ENCODE measurements around the gene PHLDB3. TPM values are rescaled to one million over a fixed set of nuclear protein-coding genes. Genes with fewer than 3 reads are reported as not detected.

Gene PHLDB3
- total RNA-seq, 1 experiment from 2014 or later: 8.5 TPM

- Histone ChIP-seq H3K27me3 (ENCODE audit: insufficient read depth, low read length) (no peaks in the 10 kb centered on the region), H2AK5ac (ENCODE audit: insufficient read length, low read length) (no peak overlapping the region), H2BK20ac (ENCODE audit: low read depth, low read length, poor library complexity, severe bottlenecking) (no peak overlapping the region), H2BK12ac (ENCODE audit: insufficient read length, low read depth, low read length) (no peak overlapping the region), H3K4me1 (ENCODE audit: insufficient read depth, low read length) (no peaks in the 10 kb centered on the region), H4K8ac (replicated peaks; ENCODE audit: insufficient read length, low read depth, low read length) (no peak overlapping the region), H3K9ac (ENCODE audit: extremely low read depth, insufficient read length, low read length) (no peak overlapping the region), H4K91ac (ENCODE audit: insufficient read length, low read depth, low read length) (no peak overlapping the region), H3K79me1 (ENCODE audit: insufficient read depth, low read depth, low read length, poor library complexity, severe bottlenecking) (no peaks in the 10 kb centered on the region), H2BK15ac (ENCODE audit: low read depth, low read length) (no peak overlapping the region), H3K4me2 (ENCODE audit: insufficient read depth, insufficient read length, low read length) (no peak overlapping the region), H4K20me1 (ENCODE audit: control insufficient read depth, insufficient read depth, insufficient read length) (no peaks in the 10 kb centered on the region), H3K18ac (ENCODE audit: insufficient read length, low read depth, low read length) (no peak overlapping the region), H3K14ac (ENCODE audit: insufficient read depth, low read length) (no peak overlapping the region), H3K23ac (ENCODE audit: insufficient read length, low read depth, low read length) (no peak overlapping the region), H2BK5ac (ENCODE audit: insufficient read length, low read length) (no peak overlapping the region), H3K4ac (ENCODE audit: low read depth, low read length) (no peak overlapping the region), H3T11ph (ENCODE audit: low read length) (no peak overlapping the region), H2BK120ac (ENCODE audit: low read depth, low read length, poor library complexity, severe bottlenecking) (no peak overlapping the region), H3K56ac (ENCODE audit: insufficient read length, low read depth, low read length) (no peak overlapping the region), H4K5ac (ENCODE audit: insufficient read length, low read depth, low read length) (no peak overlapping the region), H3K23me2 (ENCODE audit: insufficient read length, low read depth, low read length, poor library complexity, severe bottlenecking) (no peaks in the 10 kb centered on the region), H3K27ac (ENCODE audit: insufficient read length, low read depth, low read length) (no peak overlapping the region), H2AFZ (ENCODE audit: low read length) (no peak overlapping the region), H3K79me2 (ENCODE audit: insufficient read depth, low read length) (no peaks in the 10 kb centered on the region), H3K9me3 (ENCODE audit: control insufficient read depth, low read depth, low read length) (no peaks in the 10 kb centered on the region)
- peaks cover 0 to 6% of the 10 kb centered on the region in 2 experiments; a peak in 2 of 4 replicates for H3K4me1 Mint-ChIP-seq
- H3K27ac Mint-ChIP-seq: no peak overlapping the region
- DNase-seq: no peak
- H3K9me3 Mint-ChIP-seq: peaks cover 0 to 36% of the 10 kb centered on the region in 2 experiments; a peak in 3 of 5 replicates
- H3K36me3 Mint-ChIP-seq (ENCODE audit: insufficient read depth in 1 of 3, low read depth in 3 of 3): no peaks in the 10 kb centered on the region
- no peak overlapping the region for H3K4me3 Mint-ChIP-seq
- no peak for TF ChIP-seq CTCF (conservative IDR thresholded peaks at IDR 0.05)
- WGBS (ENCODE audit: extremely low coverage, insufficient read length, low lambda C conversion rate): no CpG with 5 or more reads among the region's 7 CpGs
- peaks cover 2% of the 10 kb centered on the region; the same call in 1 of the 2 replicates for H3K27me3 Mint-ChIP-seq (ENCODE audit: low read depth)
Observed at GRCh38 chr19:43429395-43429794, 75.2 kb downstream of the PHLDB3 start.
